Activated T-cell treated with anti-CD3 and anti-CD28 coated beads, Interleukin-2, amount 50 U/mL, for 24 hours (primary cell): Measurements from ENCODE around the gene LYZL2.
"Not testable (repeated sequence)": the region's sequence is repeated elsewhere in the genome, so short reads cannot be mapped to it uniquely, and the experiment has no call there.

Experiments used
- DNase-seq: peaks from one replicate; pipeline ENCODE4 v3.0.0-alpha.2; 2020
- H3K27ac Mint-ChIP-seq: 2 replicates; pipeline ENCODE4 v1.8.0; 2020; ENCODE audit warnings: mild to moderate bottlenecking, mixed read lengths
- H3K27me3 Mint-ChIP-seq: 2 replicates; pipeline ENCODE4 v1.8.0; 2020; ENCODE audit warnings: mixed read lengths
- H3K36me3 Mint-ChIP-seq: 2 replicates; pipeline ENCODE4 v1.8.0; 2020; ENCODE audit warnings: low read depth, mixed read lengths
- H3K4me1 Mint-ChIP-seq: 2 replicates; pipeline ENCODE4 v1.8.0; 2020; ENCODE audit warnings: low read depth, mixed read lengths
- H3K4me3 Mint-ChIP-seq: 2 replicates; pipeline ENCODE4 v1.8.0; 2020; ENCODE audit warnings: mild to moderate bottlenecking, moderate library complexity, mixed read lengths
- H3K9me3 Mint-ChIP-seq: 2 replicates; pipeline ENCODE4 v1.8.0; 2020; ENCODE audit warnings: mixed read lengths

Gene LYZL2

DNA sequence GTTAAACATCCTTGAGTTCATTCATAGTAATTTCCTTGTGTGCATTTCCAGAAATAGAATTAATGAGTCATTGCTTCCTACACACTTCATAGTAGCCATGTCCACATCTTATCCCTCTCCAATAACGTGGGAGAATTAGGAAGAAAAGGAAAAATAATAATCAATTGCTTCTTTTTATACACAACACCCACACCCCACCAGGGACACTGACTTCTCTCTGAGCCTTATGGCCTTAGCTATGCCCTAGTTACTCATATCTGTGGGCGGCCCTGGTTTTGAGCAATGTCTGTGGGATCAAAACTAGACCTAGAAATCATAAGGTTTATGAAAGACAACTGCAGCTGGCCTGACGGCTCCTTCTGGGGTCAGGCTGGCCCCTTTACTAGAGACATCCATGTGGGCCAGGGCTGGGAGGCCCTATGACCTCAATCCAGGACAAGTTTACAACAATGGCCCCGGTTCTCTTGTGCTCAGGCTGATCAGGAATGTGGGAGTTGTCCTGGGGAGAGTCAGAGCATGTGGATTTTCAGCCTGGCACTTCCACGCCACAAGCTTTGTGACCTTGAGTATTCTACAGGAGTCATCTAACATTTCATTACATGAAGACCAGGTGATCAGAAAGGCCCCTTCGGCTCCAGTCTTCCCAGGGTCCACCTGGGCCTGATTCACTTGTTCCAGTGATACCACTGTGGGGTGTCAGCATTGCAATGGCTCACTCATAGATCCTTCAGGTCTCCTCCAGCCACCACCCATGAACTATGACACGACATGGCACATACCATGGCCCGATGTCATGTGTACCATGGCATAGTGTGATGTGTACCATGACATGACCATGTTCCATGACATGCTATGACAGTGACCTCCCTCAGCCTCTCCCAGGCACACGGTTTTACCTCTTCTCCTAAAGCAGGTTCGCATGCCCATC, 22.2 kb upstream of the LYZL2 start:
- not testable (repeated sequence) for H3K27ac Mint-ChIP-seq, H3K36me3 Mint-ChIP-seq, H3K9me3 Mint-ChIP-seq, H3K4me3 Mint-ChIP-seq, DNase-seq
- peaks cover 23% of the 10 kb centered on the region for H3K4me1 Mint-ChIP-seq
- H3K27me3 Mint-ChIP-seq = peaks cover 60% of the 10 kb centered on the region

DNA sequence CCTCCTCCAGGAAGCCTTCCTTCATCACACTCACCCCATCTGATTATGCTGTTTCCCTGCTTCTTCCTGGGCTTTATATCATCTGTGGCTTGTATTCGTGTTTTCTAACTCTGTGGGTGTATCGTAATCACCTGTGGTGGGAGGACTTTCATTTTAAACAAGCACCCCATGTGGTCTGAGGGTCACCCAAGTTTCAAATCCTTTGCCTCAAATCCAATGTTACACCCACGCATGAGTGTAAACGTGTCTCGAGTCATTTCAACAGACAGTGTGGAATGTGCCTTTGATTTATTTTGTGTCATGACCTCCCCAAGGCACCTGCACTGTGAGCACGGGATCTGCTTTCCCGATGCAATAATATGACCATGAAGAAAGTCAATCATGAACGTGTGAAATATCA, 17.5 kb upstream of the LYZL2 start:
- Mint-ChIP-seq H3K27ac (no peak overlapping the region), H3K4me3 (no peak overlapping the region), H3K36me3 (no peaks in the 10 kb centered on the region), H3K4me1 (peaks cover 26% of the 10 kb centered on the region), H3K9me3 (no peaks in the 10 kb centered on the region), H3K27me3 (peaks cover 70% of the 10 kb centered on the region)
- DNase-seq = no peak

DNA sequence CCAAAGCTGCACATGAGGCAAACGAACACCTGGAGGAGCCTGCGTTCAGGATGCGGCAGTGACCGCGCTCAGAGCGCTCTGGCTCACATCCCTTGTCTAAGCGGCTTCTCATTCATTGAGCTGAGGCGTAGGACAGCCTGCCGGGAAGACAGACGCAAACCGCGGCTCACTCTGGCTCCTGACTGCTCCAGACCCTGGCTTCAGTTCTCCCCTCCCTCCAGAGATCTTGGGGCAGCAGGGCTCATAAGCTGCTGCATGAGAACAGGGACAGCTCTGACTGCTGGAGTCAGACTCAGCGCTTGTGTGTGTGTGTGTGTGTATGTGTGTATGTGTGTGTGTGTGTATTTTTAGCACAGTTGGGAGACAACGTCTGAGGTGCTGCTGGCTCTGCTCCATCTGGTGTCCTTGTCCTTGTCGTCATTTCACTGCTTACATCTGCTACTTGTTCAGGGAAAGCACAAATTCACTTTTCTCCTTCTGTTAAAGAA, 15.8 kb upstream of the LYZL2 start:
- H3K36me3 Mint-ChIP-seq = no peaks in the 10 kb centered on the region
- no peak overlapping the region for H3K4me3 Mint-ChIP-seq
- DNase-seq = no peak

DNA sequence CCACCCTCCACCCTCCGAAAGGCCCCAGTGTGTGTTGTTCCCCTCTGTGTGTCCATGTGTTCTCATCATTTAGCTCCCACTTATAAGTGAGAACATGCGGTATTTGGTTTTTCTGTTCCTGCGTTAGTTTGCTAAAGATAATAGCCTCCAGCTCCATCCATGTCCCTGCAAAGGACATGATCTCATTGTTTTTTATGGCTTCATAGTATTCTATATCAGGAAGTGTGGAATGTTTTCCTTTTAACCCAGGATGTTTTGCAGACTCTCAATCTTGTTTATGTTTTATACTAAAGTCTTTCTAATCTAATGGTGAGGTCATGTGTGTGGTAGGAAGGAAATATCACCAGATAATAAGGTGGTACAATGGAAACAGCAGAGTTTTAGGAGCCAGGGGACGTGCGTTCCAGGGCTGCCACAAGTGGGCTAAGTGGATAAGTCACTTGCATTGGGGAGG, 14.9 kb upstream of the LYZL2 start:
- H3K36me3 Mint-ChIP-seq, DNase-seq, H3K9me3 Mint-ChIP-seq, H3K27ac Mint-ChIP-seq, H3K4me3 Mint-ChIP-seq: not testable (repeated sequence)
- H3K27me3 Mint-ChIP-seq = peaks cover 77% of the 10 kb centered on the region
- peaks cover 23% of the 10 kb centered on the region for H3K4me1 Mint-ChIP-seq

More for the DNA sequence above, 15.8 kb upstream of the LYZL2 start:
- H3K4me1 Mint-ChIP-seq = peaks cover 18% of the 10 kb centered on the region
- H3K27me3 Mint-ChIP-seq = peaks cover 79% of the 10 kb centered on the region
- no peak overlapping the region for H3K27ac Mint-ChIP-seq
- no peaks in the 10 kb centered on the region for H3K9me3 Mint-ChIP-seq

DNA sequence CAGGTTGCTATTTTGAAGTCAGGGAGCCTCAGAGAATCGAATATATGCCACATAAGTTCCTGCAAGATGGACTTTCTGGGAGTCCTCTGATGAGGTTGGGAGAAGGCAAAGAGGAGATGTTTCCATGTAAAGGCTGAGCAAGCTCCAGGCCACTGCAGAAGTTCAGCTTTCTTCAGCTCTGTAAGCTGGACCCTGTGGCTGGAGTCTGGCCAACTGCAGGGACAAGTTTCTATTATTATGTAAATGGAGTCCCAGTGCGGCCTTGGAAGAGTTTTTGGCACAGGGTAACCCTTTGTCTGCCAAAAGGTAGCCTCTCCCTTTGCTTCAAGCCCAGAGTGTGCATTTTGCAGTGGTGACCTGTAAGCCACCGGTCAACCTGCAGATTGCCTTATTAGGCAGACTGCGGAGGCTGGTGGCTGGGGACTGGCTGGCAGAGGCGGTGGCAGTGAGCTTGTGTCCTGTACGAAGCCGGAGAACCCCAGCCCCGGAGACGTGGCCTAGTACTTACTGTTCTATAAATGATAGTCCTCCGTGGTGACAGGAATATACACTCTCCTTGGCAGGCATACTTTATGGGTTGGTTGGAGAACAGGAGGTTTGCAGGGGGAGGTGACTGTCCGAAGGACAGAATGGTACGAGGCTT, 14.1 kb upstream of the LYZL2 start:
- H3K27ac Mint-ChIP-seq, DNase-seq, H3K9me3 Mint-ChIP-seq, H3K36me3 Mint-ChIP-seq, H3K4me3 Mint-ChIP-seq: not testable (repeated sequence)
- Mint-ChIP-seq H3K4me1 (peaks cover 24% of the 10 kb centered on the region), H3K27me3 (peaks cover 71% of the 10 kb centered on the region)

DNA sequence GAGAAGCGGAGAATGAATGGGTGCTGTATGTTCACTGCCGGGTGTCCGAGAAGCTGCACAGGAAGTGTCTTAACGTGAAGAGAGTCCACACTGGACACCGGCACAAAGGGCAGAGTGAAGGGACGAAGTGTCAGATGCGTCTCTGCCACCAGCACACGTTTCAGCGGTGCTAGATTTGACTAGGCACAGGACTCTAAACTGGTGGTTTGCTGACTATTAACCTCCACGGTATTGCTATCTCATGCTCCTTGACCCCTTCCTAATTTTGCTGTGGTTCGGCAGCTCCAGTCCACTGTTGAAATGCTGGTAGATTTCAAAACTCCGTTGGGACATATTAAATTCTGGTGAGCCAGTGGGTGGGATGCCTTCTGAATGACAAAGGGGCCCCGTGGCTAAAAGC, 13.3 kb upstream of the LYZL2 start:
- H3K27ac Mint-ChIP-seq, H3K9me3 Mint-ChIP-seq, H3K36me3 Mint-ChIP-seq, DNase-seq, H3K4me3 Mint-ChIP-seq: not testable (repeated sequence)
- H3K4me1 Mint-ChIP-seq = peaks cover 24% of the 10 kb centered on the region
- H3K27me3 Mint-ChIP-seq = peaks cover 67% of the 10 kb centered on the region

DNA sequence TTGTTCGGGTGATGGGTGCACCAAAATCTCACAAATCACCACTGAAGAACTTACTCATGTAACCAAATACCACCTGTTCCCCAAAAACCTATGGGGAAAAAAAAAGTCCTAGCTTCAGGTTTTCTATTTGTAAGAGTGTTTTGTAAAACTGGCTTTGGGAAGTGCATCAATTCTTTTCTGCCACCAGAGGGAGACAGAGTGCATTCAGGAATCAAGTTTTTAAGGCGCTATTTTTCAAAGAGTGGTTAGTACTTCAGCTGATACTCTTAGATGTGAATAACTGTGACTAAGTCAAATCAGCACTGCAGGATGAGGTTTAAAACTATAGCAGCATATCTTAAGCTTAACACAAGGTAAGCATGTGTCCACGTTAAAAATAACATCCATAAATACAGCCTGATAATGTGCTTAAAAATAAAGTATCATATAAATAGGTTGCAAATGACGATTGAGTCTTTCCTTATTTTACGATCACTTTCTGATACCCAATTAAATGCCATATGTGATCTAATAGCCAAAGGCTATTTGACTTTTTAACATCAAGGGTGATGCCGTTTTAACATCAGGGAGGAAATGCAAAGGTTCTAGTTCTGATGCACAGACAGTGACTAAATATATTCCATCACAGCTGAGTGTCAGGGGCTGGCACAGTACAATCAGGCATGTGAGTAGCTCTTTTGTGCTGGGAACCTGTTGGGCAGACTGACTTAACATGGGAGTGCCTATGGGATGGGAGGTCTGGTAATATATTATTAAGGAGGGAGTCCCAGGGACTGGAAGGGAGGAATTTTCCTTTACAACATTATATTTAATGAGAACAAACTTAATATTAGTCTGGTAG, 10.6 kb upstream of the LYZL2 start:
- Mint-ChIP-seq H3K4me1 (peaks cover 11% of the 10 kb centered on the region), H3K9me3 (no peaks in the 10 kb centered on the region), H3K27ac (no peak overlapping the region), H3K36me3 (no peaks in the 10 kb centered on the region), H3K27me3 (peaks cover 48% of the 10 kb centered on the region), H3K4me3 (no peak overlapping the region)
- no peak for DNase-seq

DNA sequence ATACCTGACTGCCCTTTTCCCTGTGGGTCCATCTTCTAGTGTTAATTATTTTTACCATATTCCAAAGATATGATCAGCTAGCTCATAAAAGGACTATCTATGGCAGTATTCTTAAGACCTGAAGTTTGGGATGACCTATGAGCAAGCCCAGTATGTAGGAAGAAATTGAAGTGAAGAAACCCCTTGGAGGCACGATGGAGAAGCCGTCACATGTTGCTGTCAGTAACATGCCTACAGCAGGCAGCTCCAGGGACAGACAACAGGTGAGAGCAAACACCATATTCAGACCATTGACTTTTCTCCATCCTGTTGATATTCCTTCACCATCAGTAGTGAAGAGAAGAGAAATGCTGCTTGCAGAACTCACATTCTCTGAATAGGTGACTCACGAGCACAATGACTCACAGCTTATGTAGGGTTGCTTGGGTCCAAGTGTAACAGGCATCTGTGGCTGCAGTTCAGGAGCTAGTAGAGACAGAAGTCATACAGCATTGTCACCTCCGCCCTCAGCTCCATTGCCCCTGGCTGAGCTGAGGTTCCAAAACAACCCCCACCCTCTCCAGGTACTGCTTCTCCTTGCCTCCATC, 8.4 kb upstream of the LYZL2 start:
- peaks cover 47% of the 10 kb centered on the region for H3K27me3 Mint-ChIP-seq
- no peak overlapping the region for H3K27ac Mint-ChIP-seq
- H3K9me3 Mint-ChIP-seq = no peaks in the 10 kb centered on the region
- no peak overlapping the region for H3K4me3 Mint-ChIP-seq
- no peaks in the 10 kb centered on the region for H3K36me3 Mint-ChIP-seq
- no peak for DNase-seq
- peaks cover 11% of the 10 kb centered on the region for H3K4me1 Mint-ChIP-seq

DNA sequence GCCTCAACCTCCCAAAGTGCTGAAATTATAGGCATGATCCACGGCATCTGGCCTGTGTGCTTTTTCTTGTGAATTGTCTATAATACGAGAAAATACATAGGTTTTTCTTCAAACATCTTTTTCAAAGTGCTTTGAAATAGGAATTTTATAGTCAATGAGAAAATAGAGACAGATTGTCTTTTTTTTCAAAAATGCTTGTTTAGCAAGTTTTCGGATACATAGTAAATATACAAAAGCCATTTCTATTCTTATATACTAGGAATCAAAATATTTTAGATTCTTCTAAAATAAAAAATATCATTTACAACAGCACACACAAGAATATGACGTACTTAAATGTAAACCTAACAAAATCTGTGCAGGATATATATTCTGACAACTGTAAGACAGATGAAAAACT, 1.6 kb upstream of the LYZL2 start:
- Mint-ChIP-seq H3K36me3 (no peaks in the 10 kb centered on the region), H3K27me3 (peaks cover 33% of the 10 kb centered on the region), H3K27ac (no peak overlapping the region), H3K4me1 (no peaks in the 10 kb centered on the region), H3K4me3 (no peak overlapping the region), H3K9me3 (no peaks in the 10 kb centered on the region)
- no peak for DNase-seq

DNA sequence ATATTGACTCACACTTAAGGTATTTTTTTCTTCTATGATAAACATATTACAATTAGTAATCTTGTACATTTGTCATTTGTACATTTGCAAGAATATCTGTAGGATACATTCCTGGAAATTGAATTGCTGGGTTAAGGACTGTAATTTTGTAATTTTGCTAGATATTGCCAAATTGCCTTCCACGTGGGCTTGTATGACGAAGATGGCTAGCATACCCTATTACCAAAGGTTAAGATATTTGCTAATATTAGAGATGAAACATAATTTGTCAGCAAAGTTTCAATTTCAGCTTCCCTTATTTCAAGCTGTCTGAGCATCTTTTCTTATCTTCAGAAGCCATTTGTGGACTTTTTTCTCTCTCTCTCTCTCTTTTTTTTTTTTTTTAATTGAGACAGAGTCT, 1.0 kb upstream of the LYZL2 start:
- Mint-ChIP-seq H3K27me3 (peaks cover 35% of the 10 kb centered on the region), H3K4me1 (no peaks in the 10 kb centered on the region), H3K27ac (no peak overlapping the region), H3K4me3 (no peak overlapping the region), H3K9me3 (no peaks in the 10 kb centered on the region), H3K36me3 (no peaks in the 10 kb centered on the region)
- no peak for DNase-seq

DNA sequence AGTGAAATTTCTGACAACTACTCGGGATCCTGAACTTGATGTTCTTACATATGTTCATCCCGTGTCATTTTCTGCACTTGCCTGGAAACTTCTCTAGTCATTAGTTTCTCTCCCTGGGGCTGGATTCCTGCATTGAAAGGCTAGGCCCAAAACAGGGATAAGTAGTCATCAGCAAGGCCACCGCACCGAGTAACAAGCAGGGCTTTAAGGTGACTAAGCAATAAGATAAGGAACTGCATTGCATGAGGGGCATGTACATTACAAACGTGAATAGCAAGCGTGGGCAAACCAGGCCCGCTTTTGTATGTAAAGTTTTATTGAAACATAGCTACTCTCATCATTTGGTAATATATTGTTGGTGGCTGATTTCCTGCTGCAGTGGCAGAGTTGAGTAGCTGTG, 977 bp downstream of the LYZL2 start:
- peaks cover 28% of the 10 kb centered on the region for H3K27me3 Mint-ChIP-seq
- not testable (repeated sequence) for DNase-seq, H3K4me3 Mint-ChIP-seq, H3K9me3 Mint-ChIP-seq, H3K36me3 Mint-ChIP-seq, H3K27ac Mint-ChIP-seq, H3K4me1 Mint-ChIP-seq

DNA sequence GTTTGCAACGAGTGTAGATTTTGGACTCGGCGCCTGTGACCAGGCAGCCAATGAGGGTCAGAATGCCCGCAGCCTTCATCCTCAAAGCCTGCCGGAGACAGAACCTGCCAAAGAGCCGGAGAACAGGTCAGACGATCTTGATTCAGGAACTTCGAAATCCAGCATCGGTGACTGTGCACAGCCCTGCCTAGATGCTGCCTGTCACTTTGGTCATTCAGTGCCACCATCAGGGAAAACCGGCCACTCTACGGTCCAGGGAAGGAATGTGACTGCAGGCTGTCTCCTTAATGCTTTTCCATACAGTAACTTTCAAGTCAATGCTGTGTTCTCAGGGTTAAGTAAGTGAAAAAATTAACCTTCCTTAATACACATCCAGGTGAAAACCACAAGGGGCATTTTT, 2.7 kb downstream of the LYZL2 start:
- not testable (repeated sequence) for H3K9me3 Mint-ChIP-seq, H3K27ac Mint-ChIP-seq, H3K36me3 Mint-ChIP-seq, DNase-seq, H3K4me3 Mint-ChIP-seq, H3K4me1 Mint-ChIP-seq
- peaks cover 13% of the 10 kb centered on the region for H3K27me3 Mint-ChIP-seq

DNA sequence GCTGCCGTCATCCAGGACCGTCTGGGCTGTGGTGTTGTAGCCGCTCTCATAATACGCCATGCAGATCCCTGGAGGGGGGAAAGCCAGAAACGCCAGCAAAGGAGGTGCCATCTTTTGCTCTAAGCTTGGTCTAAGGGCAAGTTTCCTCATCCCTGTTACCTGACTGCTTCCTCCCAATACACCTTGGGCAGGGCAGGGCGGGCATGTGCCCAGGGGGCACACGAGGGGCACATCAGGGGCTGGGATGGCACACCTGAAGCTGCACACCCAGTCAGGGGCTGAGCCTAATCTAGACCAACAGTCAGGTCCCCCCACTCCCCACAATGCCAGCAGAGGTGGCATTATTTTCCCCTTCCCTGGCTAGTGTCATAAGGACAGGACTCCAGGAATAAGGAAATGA, 3.4 kb downstream of the LYZL2 start:
- H3K4me3 Mint-ChIP-seq, DNase-seq, H3K9me3 Mint-ChIP-seq, H3K27ac Mint-ChIP-seq, H3K36me3 Mint-ChIP-seq, H3K4me1 Mint-ChIP-seq: not testable (repeated sequence)
- peaks cover 13% of the 10 kb centered on the region for H3K27me3 Mint-ChIP-seq

DNA sequence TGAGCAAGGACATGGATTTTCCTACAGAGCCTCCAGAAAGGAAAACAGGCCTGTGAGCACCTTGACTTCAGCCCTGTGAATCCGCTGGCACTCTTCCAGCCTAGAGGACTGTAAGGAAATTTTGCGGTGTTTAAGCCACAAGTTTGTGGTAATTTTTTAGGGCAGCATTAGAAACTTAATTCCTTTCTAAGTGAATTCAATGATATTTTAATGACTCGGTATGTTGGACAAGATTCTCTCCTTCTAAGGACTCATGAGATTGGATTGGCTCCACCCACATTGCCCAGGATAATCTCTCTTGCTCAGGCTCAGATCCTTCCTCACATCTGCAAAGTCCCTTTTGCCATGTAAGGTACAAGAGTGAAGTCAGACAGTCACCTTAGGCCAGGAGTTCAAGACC, 4.5 kb downstream of the LYZL2 start:
- Mint-ChIP-seq H3K4me3 (no peak overlapping the region), H3K27ac (no peak overlapping the region), H3K27me3 (peaks cover 9% of the 10 kb centered on the region), H3K9me3 (no peaks in the 10 kb centered on the region), H3K4me1 (peaks cover 5% of the 10 kb centered on the region), H3K36me3 (no peaks in the 10 kb centered on the region)
- no peak for DNase-seq
